ENCODE results near the gene IZUMO4.

DNA sequence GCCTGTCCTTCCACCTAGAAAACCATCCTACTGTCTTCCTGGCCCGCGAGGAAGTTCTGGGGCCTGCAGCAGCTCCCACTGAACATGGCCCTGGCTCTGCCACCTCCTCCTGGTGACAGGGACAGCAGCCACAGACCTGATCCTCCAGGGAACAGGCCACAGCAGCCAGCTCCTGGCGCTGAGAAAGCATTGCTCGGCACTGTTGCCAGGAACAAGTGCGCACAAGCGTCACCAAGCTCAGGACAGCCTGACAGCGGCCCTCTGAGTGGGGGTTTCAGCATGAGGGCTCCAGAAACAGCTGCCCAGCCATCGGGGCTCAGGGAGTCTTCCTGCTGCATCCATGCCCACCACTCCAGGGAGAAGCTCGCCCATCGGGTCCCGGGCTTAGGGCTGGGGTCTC lies 32.8 kb downstream of the IZUMO4 start:
- TF ChIP-seq CTBP1 (IDR thresholded peaks at IDR 0.05; ENCODE audit: borderline replicate concordance): no peak
- no peak for TF ChIP-seq ARNT (IDR thresholded peaks at IDR 0.05)
- TF ChIP-seq FOXM1 (IDR thresholded peaks at IDR 0.05; ENCODE audit: borderline replicate concordance): no peak
- TF ChIP-seq, protein P1, sequence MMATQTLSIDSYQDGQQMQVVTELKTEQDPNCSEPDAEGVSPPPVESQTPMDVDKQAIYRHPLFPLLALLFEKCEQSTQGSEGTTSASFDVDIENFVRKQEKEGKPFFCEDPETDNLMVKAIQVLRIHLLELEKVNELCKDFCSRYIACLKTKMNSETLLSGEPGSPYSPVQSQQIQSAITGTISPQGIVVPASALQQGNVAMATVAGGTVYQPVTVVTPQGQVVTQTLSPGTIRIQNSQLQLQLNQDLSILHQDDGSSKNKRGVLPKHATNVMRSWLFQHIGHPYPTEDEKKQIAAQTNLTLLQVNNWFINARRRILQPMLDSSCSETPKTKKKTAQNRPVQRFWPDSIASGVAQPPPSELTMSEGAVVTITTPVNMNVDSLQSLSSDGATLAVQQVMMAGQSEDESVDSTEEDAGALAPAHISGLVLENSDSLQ (IDR thresholded peaks at IDR 0.05): no peak
